Liver (tissue), 3 donors: Measurements from ENCODE around the gene GLB1L3.

Experiments
- GABPA ChIP-seq, 2 donors: IDR thresholded peaks in 1 of 2; conservative IDR thresholded peaks in 1 of 2; 2 replicates each; pipeline ENCODE4 v1.6.1; 2016; ENCODE audit warnings: antibody characterized with exemption in 2 of 2, mild to moderate bottlenecking in 1 of 2, moderate library complexity in 1 of 2
- HNF4A ChIP-seq, 2 donors: conservative IDR thresholded peaks; 2 replicates each; pipeline ENCODE4 v1.6.1; 2016; ENCODE audit warnings: antibody characterized with exemption in 2 of 2, mild to moderate bottlenecking in 2 of 2
- JUND ChIP-seq, 2 donors: IDR thresholded peaks; 2 replicates each; pipeline ENCODE4 v1.6.1; 2016; ENCODE audit warnings: antibody characterized with exemption in 2 of 2
- MAX ChIP-seq: IDR thresholded peaks from 2 replicates; pipeline ENCODE4 v1.6.1; 2016; ENCODE audit warnings: antibody characterized with exemption
- RAD21 ChIP-seq, 2 donors: IDR thresholded peaks; 2 replicates each; pipeline ENCODE4 v1.6.1; 2016; ENCODE audit warnings: antibody characterized with exemption in 2 of 2, mild to moderate bottlenecking in 2 of 2
- SP1 ChIP-seq: IDR thresholded peaks from 2 replicates; pipeline ENCODE4 v1.6.1; 2018; ENCODE audit warnings: antibody characterized with exemption, mild to moderate bottlenecking
- TAF1 ChIP-seq: conservative IDR thresholded peaks from 2 replicates; pipeline ENCODE4 v1.6.1; 2016; ENCODE audit warnings: antibody characterized with exemption, mild to moderate bottlenecking
- TF ChIP-seq, protein P1 (sequence below): fragments of 150-350 bp; IDR thresholded peaks from 2 replicates; pipeline ENCODE4 v1.5.1; 2017; ENCODE audit warnings: improper control_type of control experiment, low read depth, low read length; ENCODE audit not compliant: missing input control
- donor health status: healthy.
- donor health status: healthy.

DNA sequence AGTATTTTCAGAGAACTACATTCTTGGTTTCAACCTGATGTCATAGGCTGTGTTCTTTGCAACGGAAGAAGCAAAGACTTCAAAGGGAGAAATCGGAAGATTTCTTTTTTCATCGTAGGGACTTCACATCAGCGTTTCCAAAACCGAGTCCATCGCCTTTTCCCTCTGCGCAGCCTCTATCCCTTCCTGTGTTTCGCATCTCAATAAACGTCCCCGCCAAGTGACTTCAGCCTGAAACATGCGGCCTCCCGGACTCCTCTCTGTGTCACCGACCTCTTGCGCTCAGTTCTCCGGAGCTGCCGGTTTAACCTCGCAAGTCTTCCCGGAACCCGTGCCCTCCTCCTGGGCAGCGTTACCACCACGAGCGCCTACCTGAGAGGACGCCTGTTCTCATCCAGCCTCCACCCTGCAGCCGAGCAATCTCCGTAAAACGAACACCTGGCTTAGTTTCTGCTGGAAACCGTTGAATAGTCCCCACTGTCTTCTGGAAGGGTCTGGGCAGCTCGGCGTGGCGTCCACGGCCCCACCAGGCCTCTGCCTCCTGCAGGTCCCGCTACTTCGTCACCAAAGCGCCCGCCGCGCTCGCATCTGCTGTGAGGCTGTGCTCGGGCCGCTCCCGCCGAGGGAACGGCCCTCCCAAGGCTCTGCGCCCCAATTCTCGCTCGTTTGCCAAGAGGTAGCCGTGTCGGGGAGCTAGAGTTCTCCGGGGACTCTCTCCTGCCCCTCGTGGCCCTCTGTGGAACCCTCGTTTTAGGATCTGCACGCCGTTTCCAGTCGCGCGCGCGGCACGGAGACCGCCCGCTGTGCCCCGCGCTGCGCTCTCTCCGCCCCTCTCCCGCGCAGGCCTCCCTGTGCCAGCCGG lies at the start of gene GLB1L3:
- TF ChIP-seq HNF4A (conservative IDR thresholded peaks at IDR 0.05) = no peak
- TF ChIP-seq, protein P1, sequence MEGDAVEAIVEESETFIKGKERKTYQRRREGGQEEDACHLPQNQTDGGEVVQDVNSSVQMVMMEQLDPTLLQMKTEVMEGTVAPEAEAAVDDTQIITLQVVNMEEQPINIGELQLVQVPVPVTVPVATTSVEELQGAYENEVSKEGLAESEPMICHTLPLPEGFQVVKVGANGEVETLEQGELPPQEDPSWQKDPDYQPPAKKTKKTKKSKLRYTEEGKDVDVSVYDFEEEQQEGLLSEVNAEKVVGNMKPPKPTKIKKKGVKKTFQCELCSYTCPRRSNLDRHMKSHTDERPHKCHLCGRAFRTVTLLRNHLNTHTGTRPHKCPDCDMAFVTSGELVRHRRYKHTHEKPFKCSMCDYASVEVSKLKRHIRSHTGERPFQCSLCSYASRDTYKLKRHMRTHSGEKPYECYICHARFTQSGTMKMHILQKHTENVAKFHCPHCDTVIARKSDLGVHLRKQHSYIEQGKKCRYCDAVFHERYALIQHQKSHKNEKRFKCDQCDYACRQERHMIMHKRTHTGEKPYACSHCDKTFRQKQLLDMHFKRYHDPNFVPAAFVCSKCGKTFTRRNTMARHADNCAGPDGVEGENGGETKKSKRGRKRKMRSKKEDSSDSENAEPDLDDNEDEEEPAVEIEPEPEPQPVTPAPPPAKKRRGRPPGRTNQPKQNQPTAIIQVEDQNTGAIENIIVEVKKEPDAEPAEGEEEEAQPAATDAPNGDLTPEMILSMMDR = no peak
- no peak for TF ChIP-seq JUND (IDR thresholded peaks at IDR 0.05)
- TF ChIP-seq TAF1 = no peak
- TF ChIP-seq MAX = no peak
- no peak for TF ChIP-seq RAD21 (IDR thresholded peaks at IDR 0.05)
- no peak for TF ChIP-seq SP1
- no peak for TF ChIP-seq GABPA (IDR thresholded peaks at IDR 0.05 in 1 of 2, conservative IDR thresholded peaks at IDR 0.05 in 1 of 2)
